ENCODE data around the gene ASXL2. TPM values are rescaled to one million over a fixed set of nuclear protein-coding genes. Genes with fewer than 3 reads are reported as not detected.

The ASXL2 gene
- total RNA-seq, 4 donors from 2014 or later: 12.5 to 24.5 (median 21.0) TPM

DNA sequence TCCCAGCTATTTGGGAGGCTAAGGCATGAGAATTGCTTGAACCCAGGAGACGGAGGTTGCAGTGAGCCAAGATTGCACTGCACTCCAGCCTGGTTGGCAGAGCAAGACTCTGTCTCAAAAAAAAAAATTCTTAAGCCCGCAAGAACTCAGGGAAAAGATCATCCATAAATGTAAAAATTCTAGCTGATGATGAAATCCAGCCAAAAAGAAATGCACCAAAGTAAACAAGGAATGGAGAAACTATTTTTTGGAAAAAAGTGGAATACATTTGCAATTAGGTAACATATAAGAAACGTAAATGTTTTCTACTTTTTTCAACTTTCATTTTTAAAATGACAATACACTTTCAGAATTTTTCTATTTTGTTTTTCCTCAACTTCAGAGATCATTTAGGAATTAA lies 61.3 kb downstream of the ASXL2 start:
- Histone ChIP-seq H3K9me3 (no peaks in the 10 kb centered on the region), H3K4me1 (peaks cover 10 to 25% of the 10 kb centered on the region in 2 donors), H3K27ac (no peak overlapping the region), H3K4me3 (no peak overlapping the region), H3K36me3 (no peaks in the 10 kb centered on the region), H3K27me3 (no peaks in the 10 kb centered on the region)
- in situ Hi-C loops (cut with MboI; ENCODE audit: low sequenced_read_pairs in 4 of 4) (no loop called here), intact Hi-C loops (cut with DNase I; ENCODE audit: low total_unique reads) (no loop called here)
- DNase-seq: no peak
- ATAC-seq: no peak
- TF ChIP-seq, protein P1, sequence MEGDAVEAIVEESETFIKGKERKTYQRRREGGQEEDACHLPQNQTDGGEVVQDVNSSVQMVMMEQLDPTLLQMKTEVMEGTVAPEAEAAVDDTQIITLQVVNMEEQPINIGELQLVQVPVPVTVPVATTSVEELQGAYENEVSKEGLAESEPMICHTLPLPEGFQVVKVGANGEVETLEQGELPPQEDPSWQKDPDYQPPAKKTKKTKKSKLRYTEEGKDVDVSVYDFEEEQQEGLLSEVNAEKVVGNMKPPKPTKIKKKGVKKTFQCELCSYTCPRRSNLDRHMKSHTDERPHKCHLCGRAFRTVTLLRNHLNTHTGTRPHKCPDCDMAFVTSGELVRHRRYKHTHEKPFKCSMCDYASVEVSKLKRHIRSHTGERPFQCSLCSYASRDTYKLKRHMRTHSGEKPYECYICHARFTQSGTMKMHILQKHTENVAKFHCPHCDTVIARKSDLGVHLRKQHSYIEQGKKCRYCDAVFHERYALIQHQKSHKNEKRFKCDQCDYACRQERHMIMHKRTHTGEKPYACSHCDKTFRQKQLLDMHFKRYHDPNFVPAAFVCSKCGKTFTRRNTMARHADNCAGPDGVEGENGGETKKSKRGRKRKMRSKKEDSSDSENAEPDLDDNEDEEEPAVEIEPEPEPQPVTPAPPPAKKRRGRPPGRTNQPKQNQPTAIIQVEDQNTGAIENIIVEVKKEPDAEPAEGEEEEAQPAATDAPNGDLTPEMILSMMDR (IDR thresholded peaks at IDR 0.05 in 4 of 5, conservative IDR thresholded peaks at IDR 0.05 in 1 of 5): no peak
- TF ChIP-seq POLR2A (IDR thresholded peaks at IDR 0.05): no peak

DNA sequence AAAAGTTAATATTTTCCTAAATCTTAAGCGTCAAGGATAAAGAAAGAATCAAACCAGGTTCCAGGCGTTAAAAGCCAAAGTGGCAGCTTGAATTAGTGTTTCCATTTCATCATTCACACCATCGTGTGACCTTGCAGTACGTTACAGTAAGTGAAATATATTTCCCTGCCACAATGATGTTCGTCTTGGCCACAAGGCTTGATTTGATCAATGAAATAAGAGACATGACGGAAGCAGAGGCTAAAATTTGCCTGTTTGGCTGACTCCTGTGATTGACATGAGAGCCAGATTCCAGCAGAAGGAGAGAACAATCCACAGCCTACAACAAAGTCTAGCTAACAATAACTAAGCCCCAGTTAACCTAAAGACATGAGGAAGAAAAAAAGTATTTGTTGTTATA lies 62.0 kb downstream of the ASXL2 start:
- DNase-seq (no peak), ATAC-seq (no peak)
- intact Hi-C loops (cut with DNase I; ENCODE audit: low total_unique reads) (no loop called here), in situ Hi-C loops (cut with MboI; ENCODE audit: low sequenced_read_pairs in 4 of 4) (no loop called here)
- Histone ChIP-seq H3K4me3 (no peak overlapping the region), H3K9me3 (no peaks in the 10 kb centered on the region), H3K4me1 (peaks cover 10 to 25% of the 10 kb centered on the region in 2 donors), H3K27me3 (no peaks in the 10 kb centered on the region), H3K36me3 (no peaks in the 10 kb centered on the region), H3K27ac (no peak overlapping the region)
- TF ChIP-seq POLR2A (IDR thresholded peaks at IDR 0.05): no peak
- TF ChIP-seq, protein P1 (IDR thresholded peaks at IDR 0.05 in 4 of 5, conservative IDR thresholded peaks at IDR 0.05 in 1 of 5): no peak

DNA sequence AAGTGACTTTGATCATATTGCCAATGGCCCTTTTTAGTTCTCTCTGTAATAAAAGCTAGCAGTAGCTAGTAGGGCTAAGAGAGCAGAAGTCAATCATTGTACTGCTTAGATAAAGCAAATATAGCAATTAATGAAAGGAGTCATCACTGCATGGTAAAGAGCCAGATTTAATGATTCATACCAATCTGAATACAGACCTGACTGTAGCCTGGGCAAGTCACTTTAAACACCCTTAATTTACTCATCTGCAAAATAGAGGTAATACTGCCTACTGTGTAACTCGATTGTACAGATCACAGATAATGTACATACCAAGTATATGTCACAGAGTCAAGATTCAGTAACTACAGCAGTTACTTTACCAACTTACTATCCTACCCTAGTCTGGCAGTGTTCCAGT lies 63.6 kb downstream of the ASXL2 start:
- Histone ChIP-seq H3K9me3 (no peaks in the 10 kb centered on the region), H3K4me3 (no peak overlapping the region), H3K27ac (no peak overlapping the region), H3K27me3 (no peaks in the 10 kb centered on the region), H3K4me1 (peaks cover 10 to 25% of the 10 kb centered on the region in 2 donors), H3K36me3 (no peaks in the 10 kb centered on the region)
- ATAC-seq (no peak), DNase-seq (no peak)
- no peak for TF ChIP-seq POLR2A (IDR thresholded peaks at IDR 0.05)
- TF ChIP-seq, protein P1 (IDR thresholded peaks at IDR 0.05 in 4 of 5, conservative IDR thresholded peaks at IDR 0.05 in 1 of 5): no peak
- in situ Hi-C loops (cut with MboI; ENCODE audit: low sequenced_read_pairs in 4 of 4) (no loop called here), intact Hi-C loops (cut with DNase I; ENCODE audit: low total_unique reads) (no loop called here)

DNA sequence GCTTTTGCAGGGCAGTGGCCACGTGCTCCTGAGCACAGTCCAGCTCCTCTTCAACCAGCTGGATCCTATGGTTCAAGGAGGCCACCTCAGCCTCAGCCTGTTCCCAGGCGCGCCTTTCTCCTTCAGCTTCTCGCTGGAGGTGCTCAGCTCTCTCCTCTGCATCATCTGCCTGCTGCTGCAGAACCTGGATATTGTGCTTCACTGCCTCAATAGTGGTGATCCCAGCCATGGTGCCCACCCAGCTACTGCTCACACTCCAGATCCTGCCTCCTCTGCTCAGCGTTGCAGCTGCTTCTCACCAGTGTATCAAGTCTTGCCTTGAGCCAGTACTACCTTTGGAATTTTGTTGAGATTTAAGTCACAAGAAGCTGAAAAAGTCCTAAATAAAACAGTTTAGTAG lies 67.9 kb downstream of the ASXL2 start:
- H3K36me3 ChIP-seq: peaks cover 0 to 7% of the 10 kb centered on the region in 2 donors
- no peaks in the 10 kb centered on the region for H3K9me3 ChIP-seq
- H3K4me3 ChIP-seq: no peak overlapping the region
- DNase-seq (no peak), ATAC-seq (no peak)
- intact Hi-C loops (cut with DNase I; ENCODE audit: low total_unique reads) (no loop called here), in situ Hi-C loops (cut with MboI; ENCODE audit: low sequenced_read_pairs in 4 of 4) (no loop called here)
- no peak overlapping the region for H3K27ac ChIP-seq
- peaks cover 10 to 16% of the 10 kb centered on the region in 2 donors for H3K4me1 ChIP-seq
- TF ChIP-seq, protein P1 (IDR thresholded peaks at IDR 0.05 in 4 of 5, conservative IDR thresholded peaks at IDR 0.05 in 1 of 5): no peak
- TF ChIP-seq POLR2A (IDR thresholded peaks at IDR 0.05): no peak
- no peaks in the 10 kb centered on the region for H3K27me3 ChIP-seq

DNA sequence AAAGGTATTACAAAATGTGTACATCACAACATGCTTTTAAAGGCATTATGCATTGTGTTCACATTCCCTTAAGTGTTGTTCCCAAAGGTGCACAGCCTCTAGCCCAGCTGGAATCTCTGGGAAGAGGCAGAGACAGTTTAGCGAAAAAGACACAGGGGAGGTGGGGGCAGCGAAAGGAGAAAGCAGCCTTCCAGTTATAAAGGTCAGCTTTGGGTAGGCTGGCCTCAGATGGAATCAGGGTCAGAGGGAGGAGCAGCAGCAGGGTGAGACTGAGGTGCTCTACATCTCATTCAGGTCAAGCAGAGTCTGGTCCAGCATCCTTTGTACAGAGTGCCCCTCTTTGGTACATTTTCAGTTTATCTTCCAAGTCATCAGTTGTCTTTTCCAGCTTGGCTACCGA lies 68.6 kb downstream of the ASXL2 start:
- H3K4me3 ChIP-seq: no peak overlapping the region
- H3K9me3 ChIP-seq: no peaks in the 10 kb centered on the region
- TF ChIP-seq, protein P1 (IDR thresholded peaks at IDR 0.05 in 4 of 5, conservative IDR thresholded peaks at IDR 0.05 in 1 of 5): no peak
- no peak for TF ChIP-seq POLR2A (IDR thresholded peaks at IDR 0.05)
- in situ Hi-C loops (cut with MboI; ENCODE audit: low sequenced_read_pairs in 4 of 4): no loop called here
- DNase-seq (no peak), ATAC-seq (no peak)
- peaks cover 0 to 15% of the 10 kb centered on the region in 2 donors for H3K36me3 ChIP-seq
- intact Hi-C loops (cut with DNase I; ENCODE audit: low total_unique reads): no loop called here
- H3K27ac ChIP-seq: no peak overlapping the region
- H3K27me3 ChIP-seq: no peaks in the 10 kb centered on the region
- peaks cover 10 to 15% of the 10 kb centered on the region in 2 donors for H3K4me1 ChIP-seq
